ENCODE results near the gene TMEM117.

DNA sequence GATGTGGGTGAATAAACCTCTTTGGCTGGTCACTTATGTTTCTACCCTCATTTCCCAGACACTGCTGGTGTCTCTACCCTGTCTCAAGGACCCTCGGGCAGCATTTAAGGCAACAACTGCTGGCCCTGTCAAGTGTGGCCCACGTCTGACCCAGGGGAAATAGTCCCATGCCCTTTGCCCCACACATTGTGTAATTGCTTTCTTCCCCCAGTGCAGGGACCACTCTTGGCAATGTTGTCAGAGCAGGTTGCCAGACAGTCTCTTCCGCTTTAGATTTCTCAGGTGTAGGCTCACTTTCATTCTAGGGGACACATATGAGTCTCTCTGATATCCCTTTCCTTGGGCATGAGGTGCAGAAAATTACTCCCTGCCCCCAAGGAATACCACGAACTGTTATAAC lies 216.7 kb downstream of the TMEM117 start:
- TF ChIP-seq, protein P1, sequence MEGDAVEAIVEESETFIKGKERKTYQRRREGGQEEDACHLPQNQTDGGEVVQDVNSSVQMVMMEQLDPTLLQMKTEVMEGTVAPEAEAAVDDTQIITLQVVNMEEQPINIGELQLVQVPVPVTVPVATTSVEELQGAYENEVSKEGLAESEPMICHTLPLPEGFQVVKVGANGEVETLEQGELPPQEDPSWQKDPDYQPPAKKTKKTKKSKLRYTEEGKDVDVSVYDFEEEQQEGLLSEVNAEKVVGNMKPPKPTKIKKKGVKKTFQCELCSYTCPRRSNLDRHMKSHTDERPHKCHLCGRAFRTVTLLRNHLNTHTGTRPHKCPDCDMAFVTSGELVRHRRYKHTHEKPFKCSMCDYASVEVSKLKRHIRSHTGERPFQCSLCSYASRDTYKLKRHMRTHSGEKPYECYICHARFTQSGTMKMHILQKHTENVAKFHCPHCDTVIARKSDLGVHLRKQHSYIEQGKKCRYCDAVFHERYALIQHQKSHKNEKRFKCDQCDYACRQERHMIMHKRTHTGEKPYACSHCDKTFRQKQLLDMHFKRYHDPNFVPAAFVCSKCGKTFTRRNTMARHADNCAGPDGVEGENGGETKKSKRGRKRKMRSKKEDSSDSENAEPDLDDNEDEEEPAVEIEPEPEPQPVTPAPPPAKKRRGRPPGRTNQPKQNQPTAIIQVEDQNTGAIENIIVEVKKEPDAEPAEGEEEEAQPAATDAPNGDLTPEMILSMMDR (IDR thresholded peaks at IDR 0.05) = no peak
- no peak for TF ChIP-seq POLR2A (IDR thresholded peaks at IDR 0.05)
